Measurements from ENCODE around the gene BAHCC1.

BAHCC1 gene

GRCh38 chr17:81428121-81428515 lies 32.9 kb downstream of the BAHCC1 start:
- DNase-seq: no peak

- no peak for DNase-seq
Observed at GRCh38 chr17:81428516-81428915, 33.3 kb downstream of the BAHCC1 start.

GRCh38 chr17:81428948-81429774 lies 33.9 kb downstream of the BAHCC1 start:
- DNase-seq: peak; percentile 45

- no peak for DNase-seq
Observed at GRCh38 chr17:81429821-81430551, 34.7 kb downstream of the BAHCC1 start.

GRCh38 chr17:81431545-81432482 lies 36.6 kb downstream of the BAHCC1 start:
- DNase-seq: no peak

GRCh38 chr17:81432941-81433340 lies 37.7 kb downstream of the BAHCC1 start:
- peak; percentile 48 for DNase-seq

GRCh38 chr17:81433656-81434055 lies 38.4 kb downstream of the BAHCC1 start:
- DNase-seq: no peak

- DNase-seq: no peak
Observed at GRCh38 chr17:81434072-81434471, 38.8 kb downstream of the BAHCC1 start.

GRCh38 chr17:81434681-81435417 lies 39.6 kb downstream of the BAHCC1 start:
- DNase-seq: no peak

- DNase-seq: no peak
Observed at GRCh38 chr17:81435652-81436293, 40.5 kb downstream of the BAHCC1 start.

GRCh38 chr17:81436294-81436849 lies 41.1 kb downstream of the BAHCC1 start:
- no peak for DNase-seq

GRCh38 chr17:81437191-81437651 lies 42.0 kb downstream of the BAHCC1 start:
- no peak for DNase-seq

- DNase-seq: no peak
Observed at GRCh38 chr17:81438007-81438659, 42.9 kb downstream of the BAHCC1 start.

- no peak for DNase-seq
Observed at GRCh38 chr17:81438688-81439087, 43.4 kb downstream of the BAHCC1 start.

GRCh38 chr17:81440051-81440471 lies 44.8 kb downstream of the BAHCC1 start:
- no peak for DNase-seq

GRCh38 chr17:81440511-81441244 lies 45.4 kb downstream of the BAHCC1 start:
- no peak for DNase-seq

- DNase-seq: no peak
Observed at GRCh38 chr17:81442791-81443190, 47.5 kb downstream of the BAHCC1 start.

- no peak for DNase-seq
Observed at GRCh38 chr17:81443269-81443668, 48.0 kb downstream of the BAHCC1 start.

- no peak for DNase-seq
Observed at GRCh38 chr17:81444610-81445339, 49.5 kb downstream of the BAHCC1 start.

Data from DMS79 (cell line).